Upper lobe of right lung (tissue), 1 donor: ENCODE results near the gene ITLN1. TPM values are rescaled to one million over a fixed set of nuclear protein-coding genes. Genes with fewer than 3 reads are reported as not detected.
A peak's percentile ranks its signal among the peaks of the same experiment; 100 is the strongest.

Experiments used
- ATAC-seq: fragments of 200-7000 bp; cut with Tn5 transposase; one replicate; pipeline ENCODE4 v1.9.1; 2020; ENCODE audit warnings: mild to moderate bottlenecking, moderate library complexity
- DNase-seq: peaks from one replicate; pipeline ENCODE4 v3.0.0-alpha.2; 2020
- H3K27ac ChIP-seq: fragments of 200-600 bp; one replicate; pipeline ENCODE4 v1.8.0; 2022
- H3K27me3 ChIP-seq: fragments of 200-600 bp; one replicate; pipeline ENCODE4 v1.8.0; 2022; ENCODE audit warnings: mild to moderate bottlenecking
- H3K36me3 ChIP-seq: fragments of 200-600 bp; one replicate; pipeline ENCODE4 v1.8.0; 2022
- H3K4me1 ChIP-seq: fragments of 200-600 bp; one replicate; pipeline ENCODE4 v1.8.0; 2022
- H3K4me3 ChIP-seq: fragments of 200-600 bp; one replicate; pipeline ENCODE4 v1.8.0; 2022; ENCODE audit warnings: mild to moderate bottlenecking
- H3K9me3 ChIP-seq: fragments of 200-600 bp; one replicate; pipeline ENCODE4 v1.8.0; 2022
- intact Hi-C: fragments of 100-400 bp; cut with DNase I; formaldehyde crosslinking; loops from one replicate; pipeline ENCODE4 v1.11.0; 2022
- total RNA-seq: library from RNA; stranded (reverse); fragmentation: NEBNext Ultra II Directional; extraction: Animal tissue kit (Norgen Biotek cat#: 25700); gene quantifications from one replicate; pipeline ENCODE4 v1.2.1, GENCODE V29; 2021
- TF ChIP-seq, protein P1 (sequence below): fragments of 200-600 bp; IDR thresholded peaks from one replicate; pipeline ENCODE4 v1.8.0; 2022; ENCODE audit warnings: antibody characterized with exemption
- donor health status: DM: no; HTN: yes; CAD: no; lungs with severe emphysema.

Gene ITLN1
- total RNA-seq, 1 donor from 2014 or later, result 295 TPM

DNA sequence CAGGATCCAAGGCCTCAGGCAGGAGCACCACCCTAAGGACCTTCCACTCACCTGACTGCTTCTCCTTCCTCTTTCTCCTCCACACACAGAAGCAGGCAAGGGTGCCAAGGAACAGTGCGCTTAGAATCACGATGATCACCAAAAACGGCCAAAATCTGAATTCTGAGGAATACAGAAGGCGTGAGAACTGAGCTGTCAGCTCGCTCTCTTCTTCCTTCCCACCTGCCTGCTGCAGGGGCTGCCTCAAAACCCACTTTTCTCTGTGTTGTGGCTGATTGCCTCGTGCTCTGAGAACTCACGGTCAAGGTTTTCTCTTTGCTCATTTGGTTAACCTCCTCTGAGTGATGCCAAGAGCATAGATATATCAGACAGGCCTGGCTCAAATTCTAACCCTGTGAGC is 46.1 kb downstream of the ITLN1 start:
- Histone ChIP-seq H3K4me3 (no peak overlapping the region), H3K9me3 (no peaks in the 10 kb centered on the region), H3K27me3 (no peaks in the 10 kb centered on the region), H3K27ac (no peak overlapping the region), H3K36me3 (no peaks in the 10 kb centered on the region), H3K4me1 (peaks cover 22% of the 10 kb centered on the region)
- no peak for DNase-seq
- ATAC-seq, result no peak
- TF ChIP-seq, protein P1, sequence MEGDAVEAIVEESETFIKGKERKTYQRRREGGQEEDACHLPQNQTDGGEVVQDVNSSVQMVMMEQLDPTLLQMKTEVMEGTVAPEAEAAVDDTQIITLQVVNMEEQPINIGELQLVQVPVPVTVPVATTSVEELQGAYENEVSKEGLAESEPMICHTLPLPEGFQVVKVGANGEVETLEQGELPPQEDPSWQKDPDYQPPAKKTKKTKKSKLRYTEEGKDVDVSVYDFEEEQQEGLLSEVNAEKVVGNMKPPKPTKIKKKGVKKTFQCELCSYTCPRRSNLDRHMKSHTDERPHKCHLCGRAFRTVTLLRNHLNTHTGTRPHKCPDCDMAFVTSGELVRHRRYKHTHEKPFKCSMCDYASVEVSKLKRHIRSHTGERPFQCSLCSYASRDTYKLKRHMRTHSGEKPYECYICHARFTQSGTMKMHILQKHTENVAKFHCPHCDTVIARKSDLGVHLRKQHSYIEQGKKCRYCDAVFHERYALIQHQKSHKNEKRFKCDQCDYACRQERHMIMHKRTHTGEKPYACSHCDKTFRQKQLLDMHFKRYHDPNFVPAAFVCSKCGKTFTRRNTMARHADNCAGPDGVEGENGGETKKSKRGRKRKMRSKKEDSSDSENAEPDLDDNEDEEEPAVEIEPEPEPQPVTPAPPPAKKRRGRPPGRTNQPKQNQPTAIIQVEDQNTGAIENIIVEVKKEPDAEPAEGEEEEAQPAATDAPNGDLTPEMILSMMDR, result no peak
- intact Hi-C loops, result loop anchor here (10.0 kb wide), 1 partner anchor 116 kb away; the partner anchor contains the start of gene ITLN2

GRCh38 chr1:160837558-160838205 is 47.3 kb downstream of the ITLN1 start:
- Histone ChIP-seq H3K36me3 (no peaks in the 10 kb centered on the region), H3K4me3 (no peak overlapping the region), H3K9me3 (no peaks in the 10 kb centered on the region), H3K27me3 (no peaks in the 10 kb centered on the region), H3K4me1 (peaks cover 22% of the 10 kb centered on the region), H3K27ac (no peak overlapping the region)
- DNase-seq (no peak), ATAC-seq (peak; percentile 72)
- TF ChIP-seq, protein P1, result peak; percentile 24
- intact Hi-C loops, result loop anchor here (10.0 kb wide), 1 partner anchor 117 kb away; the partner anchor contains the start of gene ITLN2

DNA sequence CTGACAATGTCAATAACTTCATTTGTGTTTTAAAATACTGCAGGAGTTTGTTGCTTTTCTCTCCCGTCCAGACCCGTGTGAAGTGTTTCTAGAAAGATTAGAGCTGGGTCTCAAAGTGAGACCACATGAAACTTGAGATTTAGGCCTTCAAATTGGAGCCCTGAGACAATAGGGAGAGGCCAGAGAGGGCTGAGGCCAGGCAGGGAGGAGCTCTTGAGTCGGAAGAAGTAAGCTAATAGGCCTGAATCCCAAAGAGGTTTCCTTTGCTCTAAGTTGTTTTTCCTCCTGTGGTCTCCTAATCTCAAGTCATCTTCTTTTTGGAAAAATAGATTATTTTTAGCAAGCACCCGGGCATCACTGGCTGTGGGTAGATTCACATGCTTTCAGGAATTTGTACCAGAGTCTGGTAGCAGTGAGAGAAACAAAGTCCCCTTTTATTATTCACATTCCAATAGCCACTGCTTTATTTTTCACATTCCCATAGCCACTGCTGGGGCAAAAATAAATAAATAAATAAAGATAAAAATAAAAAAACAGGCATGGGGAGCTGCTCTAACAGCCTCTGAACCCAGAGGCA is 47.9 kb downstream of the ITLN1 start:
- Histone ChIP-seq H3K4me1 (peaks cover 22% of the 10 kb centered on the region), H3K9me3 (no peaks in the 10 kb centered on the region), H3K36me3 (no peaks in the 10 kb centered on the region), H3K27ac (peak overlapping the region; percentile 15), H3K27me3 (no peaks in the 10 kb centered on the region), H3K4me3 (no peak overlapping the region)
- TF ChIP-seq, protein P1, result no peak
- intact Hi-C loops, result loop anchor here (10.0 kb wide), 1 partner anchor 118 kb away; the partner anchor contains the start of gene ITLN2
- ATAC-seq (no peak), DNase-seq (no peak)

DNA sequence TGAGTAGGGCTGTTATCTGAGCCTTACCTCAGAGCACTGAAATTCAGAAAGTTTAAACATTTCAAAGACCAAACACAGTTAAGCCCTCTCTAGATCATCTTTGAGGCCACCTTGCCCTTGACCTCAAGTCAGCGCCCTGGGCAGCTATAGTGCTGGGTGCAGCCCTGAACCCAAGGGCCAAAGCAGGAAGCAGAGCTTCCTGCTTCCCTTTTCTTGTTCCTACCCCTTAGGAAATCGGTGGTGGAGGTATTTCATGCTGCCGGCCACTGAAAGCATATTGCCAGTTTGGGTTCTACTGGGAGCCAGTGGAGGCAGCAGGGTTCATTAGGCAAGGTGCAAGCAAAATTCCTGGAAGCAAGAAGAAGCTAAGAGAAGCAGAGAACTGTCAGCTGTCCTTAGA is 48.4 kb downstream of the ITLN1 start:
- TF ChIP-seq, protein P1, result no peak
- peaks cover 22% of the 10 kb centered on the region for H3K4me1 ChIP-seq
- ATAC-seq (peak; percentile 75), DNase-seq (no peak)
- H3K27me3 ChIP-seq, result no peaks in the 10 kb centered on the region
- peak overlapping the region; percentile 15 for H3K27ac ChIP-seq
- intact Hi-C loops, result loop anchor here (10.0 kb wide), 1 partner anchor 118 kb away; the partner anchor contains the start of gene ITLN2
- no peaks in the 10 kb centered on the region for H3K36me3 ChIP-seq
- no peak overlapping the region for H3K4me3 ChIP-seq
- H3K9me3 ChIP-seq, result no peaks in the 10 kb centered on the region

DNA sequence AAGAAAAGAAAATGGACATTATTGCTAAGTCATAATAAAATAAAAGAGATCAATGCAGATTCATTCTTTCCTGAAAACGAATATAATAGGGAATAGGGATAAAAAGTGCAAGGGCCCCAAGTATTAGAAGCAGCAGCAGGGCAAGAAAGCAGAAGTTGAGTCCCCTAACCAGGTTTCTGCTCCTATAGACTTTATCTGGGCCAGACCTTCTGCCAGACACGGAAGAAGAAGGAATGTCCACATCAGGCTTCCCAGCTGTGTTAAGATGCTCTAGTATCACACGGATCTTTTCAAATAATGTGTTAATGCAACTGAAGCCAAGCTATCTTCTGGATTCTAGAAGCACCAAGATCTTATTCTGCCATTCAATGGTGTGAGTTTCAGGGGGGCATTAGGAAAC is 49.2 kb downstream of the ITLN1 start:
- intact Hi-C loops, result loop anchor here (10.0 kb wide), 1 partner anchor 119 kb away; the partner anchor contains the start of gene ITLN2

More for the DNA sequence above, 49.2 kb downstream of the ITLN1 start:
- Histone ChIP-seq H3K9me3 (no peaks in the 10 kb centered on the region), H3K27ac (no peak overlapping the region), H3K4me3 (no peak overlapping the region), H3K27me3 (no peaks in the 10 kb centered on the region), H3K36me3 (no peaks in the 10 kb centered on the region), H3K4me1 (peaks cover 22% of the 10 kb centered on the region)
- DNase-seq (no peak), ATAC-seq (no peak)
- TF ChIP-seq, protein P1, result no peak
